Stimulated activated CD4-positive, alpha-beta T cell treated with anti-CD3 and anti-CD28 coated beads, Interleukin-4, amount 100 ng/mL, for 24 hours (primary cell): Measurements from ENCODE around the gene EEF1AKMT2.
A peak's percentile ranks its signal among the peaks of the same experiment; 100 is the strongest.
"Not testable (repeated sequence)": the region's sequence is repeated elsewhere in the genome, so short reads cannot be mapped to it uniquely, and the experiment has no call there.

ENCODE experiments used
- DNase-seq: peaks from one replicate; pipeline ENCODE4 v3.0.0-alpha.2; 2020

EEF1AKMT2 gene

GRCh38 chr10:124791547-124792348 lies at the start of gene EEF1AKMT2:
Gene EEF1AKMT2 (minus strand): TSS chr10:124791887. CDS start chr10:124791833, 54 bp downstream.
- peak; percentile 84 for DNase-seq

- DNase-seq: no peak
Observed at GRCh38 chr10:124837687-124838086, 46.0 kb upstream of the EEF1AKMT2 start.

- no peak for DNase-seq
Observed at GRCh38 chr10:124831116-124831515, 39.4 kb upstream of the EEF1AKMT2 start.

GRCh38 chr10:124830445-124830844 lies 38.8 kb upstream of the EEF1AKMT2 start:
- no peak for DNase-seq

GRCh38 chr10:124829447-124830115 lies 37.9 kb upstream of the EEF1AKMT2 start:
- no peak for DNase-seq

GRCh38 chr10:124827474-124827873 lies 35.8 kb upstream of the EEF1AKMT2 start:
- DNase-seq: peak; percentile 12

GRCh38 chr10:124826262-124826661 lies 34.6 kb upstream of the EEF1AKMT2 start:
- no peak for DNase-seq

- no peak for DNase-seq
Observed at GRCh38 chr10:124825702-124826101, 34.0 kb upstream of the EEF1AKMT2 start.

GRCh38 chr10:124824932-124825331 lies 33.2 kb upstream of the EEF1AKMT2 start:
- not testable (repeated sequence) for DNase-seq

- no peak for DNase-seq
Observed at GRCh38 chr10:124824507-124824906, 32.8 kb upstream of the EEF1AKMT2 start.

- no peak for DNase-seq
Observed at GRCh38 chr10:124821520-124821919, 29.8 kb upstream of the EEF1AKMT2 start.

- DNase-seq: no peak
Observed at GRCh38 chr10:124820121-124820520, 28.4 kb upstream of the EEF1AKMT2 start.

GRCh38 chr10:124802313-124802675 lies 10.6 kb upstream of the EEF1AKMT2 start:
- DNase-seq: no peak

- no peak for DNase-seq
Observed at GRCh38 chr10:124799211-124799610, 7.5 kb upstream of the EEF1AKMT2 start.

GRCh38 chr10:124798781-124799180 lies 7.1 kb upstream of the EEF1AKMT2 start:
- DNase-seq: no peak

- no peak for DNase-seq
Observed at GRCh38 chr10:124798364-124798763, 6.7 kb upstream of the EEF1AKMT2 start.

- no peak for DNase-seq
Observed at GRCh38 chr10:124792998-124793352, 1.3 kb upstream of the EEF1AKMT2 start.

- not testable (repeated sequence) for DNase-seq
Observed at GRCh38 chr10:124782900-124783299, 8.8 kb downstream of the EEF1AKMT2 start.

GRCh38 chr10:124768791-124769190 lies 22.9 kb downstream of the EEF1AKMT2 start:
- no peak for DNase-seq

GRCh38 chr10:124765256-124765655 lies 26.4 kb downstream of the EEF1AKMT2 start:
- no peak for DNase-seq

GRCh38 chr10:124763267-124763666 lies 28.4 kb downstream of the EEF1AKMT2 start:
- DNase-seq: no peak

- DNase-seq: no peak
Observed at GRCh38 chr10:124762281-124762680, 29.4 kb downstream of the EEF1AKMT2 start.

GRCh38 chr10:124756156-124756903 lies 35.4 kb downstream of the EEF1AKMT2 start:
- no peak for DNase-seq

GRCh38 chr10:124755581-124755980 lies 36.1 kb downstream of the EEF1AKMT2 start:
- DNase-seq: no peak
